Measurements from ENCODE around the gene GPRASP1.

- TF ChIP-seq, protein P1, sequence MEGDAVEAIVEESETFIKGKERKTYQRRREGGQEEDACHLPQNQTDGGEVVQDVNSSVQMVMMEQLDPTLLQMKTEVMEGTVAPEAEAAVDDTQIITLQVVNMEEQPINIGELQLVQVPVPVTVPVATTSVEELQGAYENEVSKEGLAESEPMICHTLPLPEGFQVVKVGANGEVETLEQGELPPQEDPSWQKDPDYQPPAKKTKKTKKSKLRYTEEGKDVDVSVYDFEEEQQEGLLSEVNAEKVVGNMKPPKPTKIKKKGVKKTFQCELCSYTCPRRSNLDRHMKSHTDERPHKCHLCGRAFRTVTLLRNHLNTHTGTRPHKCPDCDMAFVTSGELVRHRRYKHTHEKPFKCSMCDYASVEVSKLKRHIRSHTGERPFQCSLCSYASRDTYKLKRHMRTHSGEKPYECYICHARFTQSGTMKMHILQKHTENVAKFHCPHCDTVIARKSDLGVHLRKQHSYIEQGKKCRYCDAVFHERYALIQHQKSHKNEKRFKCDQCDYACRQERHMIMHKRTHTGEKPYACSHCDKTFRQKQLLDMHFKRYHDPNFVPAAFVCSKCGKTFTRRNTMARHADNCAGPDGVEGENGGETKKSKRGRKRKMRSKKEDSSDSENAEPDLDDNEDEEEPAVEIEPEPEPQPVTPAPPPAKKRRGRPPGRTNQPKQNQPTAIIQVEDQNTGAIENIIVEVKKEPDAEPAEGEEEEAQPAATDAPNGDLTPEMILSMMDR (conservative IDR thresholded peaks at IDR 0.05 in 1 of 2, IDR thresholded peaks at IDR 0.05 in 1 of 2; ENCODE audit: low read depth in 1 of 2, low read length in 2 of 2) = no peak
- TF ChIP-seq EZH2 (IDR thresholded peaks at IDR 0.05; ENCODE audit: low read length, missing control alignments) = no peak
These were observed 18.2 kb downstream of the GPRASP1 start for GRCh38 chrX:102669526-102669925.

Data from fibroblast of lung (primary cell).